Tibial nerve (tissue), 3 donors: Measurements from ENCODE around the gene GRXCR2.
"Not testable (repeated sequence)": the region's sequence is repeated elsewhere in the genome, so short reads cannot be mapped to it uniquely, and the experiment has no call there.

ENCODE experiments used
- CTCF ChIP-seq, 5 experiments: fragments of 200-600 bp in 3 of 5; fragments of 450-650 bp in 2 of 5; sonication (generic) in 3 of 5; IDR thresholded peaks; one replicate each; pipeline ENCODE4 v1.5.1; 2016 to 2019; ENCODE audit warnings: antibody characterized with exemption in 5 of 5, mild to moderate bottlenecking in 3 of 5, moderate library complexity in 2 of 5
- POLR2A ChIP-seq, 2 donors: fragments of 450-650 bp; IDR thresholded peaks; one replicate each; pipeline ENCODE4 v1.6.1; 2017; ENCODE audit warnings: antibody characterized with exemption in 2 of 2, mild to moderate bottlenecking in 2 of 2, moderate library complexity in 2 of 2

GRCh38 chr5:145891378-145891777, 18.6 kb upstream of the GRXCR2 start:
- not testable (repeated sequence) for TF ChIP-seq POLR2A, CTCF (IDR thresholded peaks at IDR 0.05)
